ENCODE results near the gene RBMS1. TPM values are rescaled to one million over a fixed set of nuclear protein-coding genes. Genes with fewer than 3 reads are reported as not detected.
"Not testable (repeated sequence)": the region's sequence is repeated elsewhere in the genome, so short reads cannot be mapped to it uniquely, and the experiment has no call there.

Gene RBMS1
- total RNA-seq, 2 donors from 2014 or later = 108 to 110 TPM

DNA sequence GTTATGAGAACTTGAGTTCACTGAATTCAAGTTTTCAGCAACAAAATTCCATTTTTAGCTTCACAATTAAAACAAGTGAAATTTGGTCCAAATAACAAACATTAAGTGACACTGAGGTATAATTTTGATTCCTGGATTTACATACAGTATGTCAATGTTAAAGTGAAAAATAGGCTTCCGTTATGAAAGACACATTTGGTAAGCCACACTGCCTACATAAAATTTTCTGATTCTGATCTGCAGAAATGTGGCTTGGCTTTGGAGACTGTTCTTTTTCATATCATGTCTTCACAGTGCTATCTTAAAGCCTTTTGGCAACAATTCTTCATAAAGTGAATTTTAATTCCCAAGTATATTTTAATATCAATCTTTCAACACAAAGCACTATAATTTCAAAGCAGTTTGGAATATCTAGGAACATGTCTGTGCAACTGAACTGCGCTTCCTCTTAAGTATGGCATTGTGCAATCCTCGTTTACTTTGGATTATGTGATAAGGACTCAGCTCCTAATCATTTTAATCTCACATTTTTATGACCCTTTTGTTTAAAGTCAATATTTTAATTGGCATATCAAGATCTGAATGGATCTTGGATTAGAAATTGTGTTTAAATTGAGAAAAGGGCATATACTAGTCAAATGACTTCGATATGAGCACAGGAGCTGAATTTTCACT is 60.0 kb downstream of the RBMS1 start:
- Mint-ChIP-seq H3K4me1 (peaks cover 30% of the 10 kb centered on the region), H3K27me3 (no peaks in the 10 kb centered on the region), H3K4me3 (no peak overlapping the region), H3K27ac (peak overlapping the region; percentile 95), H3K36me3 (ENCODE audit: low read depth) (peaks cover 3% of the 10 kb centered on the region)
- no peak for DNase-seq
- peak; percentile 41 for ATAC-seq
- H3K9me3 ChIP-seq (ENCODE audit: control insufficient read depth, low read length, poor library complexity, severe bottlenecking) = no peaks in the 10 kb centered on the region

DNA sequence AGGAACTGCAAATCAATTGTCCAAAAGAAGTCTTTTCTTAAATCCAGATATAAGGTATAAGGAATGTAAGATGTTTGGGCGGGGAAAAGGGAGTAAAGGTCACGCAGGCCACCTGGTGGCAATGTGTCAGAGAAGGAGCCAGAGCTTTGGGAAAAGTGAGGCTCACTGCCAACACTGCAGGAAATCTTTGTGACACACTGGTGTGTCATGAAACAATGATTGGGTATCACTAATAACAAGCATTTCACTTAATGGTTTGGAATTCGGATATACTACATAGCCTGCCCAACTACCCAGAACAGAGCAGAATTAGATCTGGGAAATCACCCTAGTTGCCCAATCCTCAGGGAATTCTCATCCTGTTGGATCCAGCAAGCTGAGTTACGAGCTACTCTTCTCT is 61.0 kb downstream of the RBMS1 start:
- Mint-ChIP-seq H3K4me3 (no peak overlapping the region), H3K4me1 (peaks cover 34% of the 10 kb centered on the region), H3K36me3 (ENCODE audit: low read depth) (peaks cover 3% of the 10 kb centered on the region), H3K27ac (peak overlapping the region; percentile 95), H3K27me3 (no peaks in the 10 kb centered on the region)
- ATAC-seq (no peak), DNase-seq (no peak)
- H3K9me3 ChIP-seq (ENCODE audit: control insufficient read depth, low read length, poor library complexity, severe bottlenecking) = no peaks in the 10 kb centered on the region

DNA sequence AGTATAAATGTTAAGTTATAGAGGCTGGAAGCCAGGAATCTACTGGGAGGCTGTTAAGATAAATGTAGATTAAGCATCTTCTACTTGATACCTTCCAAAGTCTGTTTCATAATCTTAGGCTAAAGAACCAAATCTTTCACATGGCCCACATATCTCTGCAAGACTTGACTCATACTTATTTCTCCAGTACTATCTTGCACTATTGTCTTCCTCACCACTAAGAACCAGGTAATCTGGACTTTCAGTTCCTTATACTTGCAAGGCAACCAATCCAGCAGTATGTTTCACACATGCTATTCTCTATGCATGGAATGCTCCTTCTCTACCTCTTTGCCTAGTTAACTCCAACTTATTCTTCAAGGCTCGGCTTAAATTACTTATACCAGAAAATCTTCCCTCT is 62.2 kb downstream of the RBMS1 start:
- no peaks in the 10 kb centered on the region for H3K9me3 ChIP-seq (ENCODE audit: control insufficient read depth, low read length, poor library complexity, severe bottlenecking)
- Mint-ChIP-seq H3K27ac (peak overlapping the region; percentile 95), H3K4me3 (no peak overlapping the region), H3K36me3 (ENCODE audit: low read depth) (peaks cover 3% of the 10 kb centered on the region), H3K27me3 (no peaks in the 10 kb centered on the region), H3K4me1 (peaks cover 33% of the 10 kb centered on the region)
- DNase-seq = no peak
- no peak for ATAC-seq

DNA sequence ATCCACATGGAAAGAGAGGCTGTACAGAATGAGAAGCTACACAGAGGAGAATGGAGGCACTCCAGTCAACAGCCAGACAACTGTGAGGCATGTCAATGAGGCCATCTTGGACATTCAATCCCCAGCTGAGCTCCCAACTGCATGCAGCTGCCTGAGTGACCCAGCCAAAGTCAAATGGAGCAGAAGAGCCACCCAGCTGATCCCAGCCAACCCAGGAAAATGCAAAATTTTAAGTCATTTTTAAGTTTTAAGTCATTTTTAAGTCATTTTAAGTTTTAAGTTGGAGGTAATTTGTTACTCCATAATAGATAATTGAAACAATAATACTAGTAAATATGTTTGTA is 63.6 kb downstream of the RBMS1 start:
- Mint-ChIP-seq H3K27me3 (no peaks in the 10 kb centered on the region), H3K4me1 (peaks cover 37% of the 10 kb centered on the region), H3K36me3 (ENCODE audit: low read depth) (peaks cover 3% of the 10 kb centered on the region), H3K4me3 (peak overlapping the region; percentile 54), H3K27ac (peak overlapping the region; percentile 95)
- DNase-seq = no peak
- no peak for ATAC-seq
- H3K9me3 ChIP-seq (ENCODE audit: control insufficient read depth, low read length, poor library complexity, severe bottlenecking) = no peaks in the 10 kb centered on the region

DNA sequence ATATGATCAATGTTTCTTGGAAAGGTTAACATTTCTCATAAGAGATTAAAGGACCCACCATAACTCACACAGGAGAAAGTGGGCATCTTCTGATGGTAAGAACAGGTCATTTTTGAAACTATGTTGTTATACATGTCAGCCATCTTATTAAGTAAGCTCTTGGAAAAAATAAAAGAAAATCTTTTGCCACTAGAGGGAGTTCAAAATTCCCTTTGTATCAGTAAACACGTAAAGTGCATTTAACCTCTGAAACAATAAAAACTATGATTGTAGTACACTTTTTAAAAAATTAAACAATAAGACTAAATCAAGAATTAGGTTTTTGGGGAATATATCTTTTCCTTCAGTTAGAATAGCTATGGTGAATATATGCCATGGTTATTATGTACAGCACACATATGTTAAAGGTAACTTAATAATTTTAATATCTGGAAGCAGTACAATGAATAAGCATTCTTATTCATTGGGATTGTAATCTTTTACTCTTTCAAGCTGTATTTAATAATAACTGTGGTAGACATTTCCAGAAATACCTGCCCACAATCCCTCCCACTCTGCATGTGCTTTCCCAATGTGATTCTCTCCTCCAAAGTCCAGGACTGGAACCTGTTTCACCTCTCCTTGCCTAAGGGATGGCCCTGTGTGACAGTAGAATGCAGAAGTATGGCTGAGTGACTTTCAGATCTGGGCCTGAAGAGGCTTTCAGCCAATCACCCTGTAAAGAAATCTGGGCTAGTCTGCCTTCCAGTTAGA is 64.2 kb downstream of the RBMS1 start:
- ATAC-seq = peak; percentile 57
- Mint-ChIP-seq H3K27me3 (no peaks in the 10 kb centered on the region), H3K4me3 (peak overlapping the region; percentile 54), H3K36me3 (ENCODE audit: low read depth) (peaks cover 3% of the 10 kb centered on the region), H3K4me1 (peaks cover 37% of the 10 kb centered on the region), H3K27ac (peak overlapping the region; percentile 95)
- no peak for DNase-seq
- no peaks in the 10 kb centered on the region for H3K9me3 ChIP-seq (ENCODE audit: control insufficient read depth, low read length, poor library complexity, severe bottlenecking)

DNA sequence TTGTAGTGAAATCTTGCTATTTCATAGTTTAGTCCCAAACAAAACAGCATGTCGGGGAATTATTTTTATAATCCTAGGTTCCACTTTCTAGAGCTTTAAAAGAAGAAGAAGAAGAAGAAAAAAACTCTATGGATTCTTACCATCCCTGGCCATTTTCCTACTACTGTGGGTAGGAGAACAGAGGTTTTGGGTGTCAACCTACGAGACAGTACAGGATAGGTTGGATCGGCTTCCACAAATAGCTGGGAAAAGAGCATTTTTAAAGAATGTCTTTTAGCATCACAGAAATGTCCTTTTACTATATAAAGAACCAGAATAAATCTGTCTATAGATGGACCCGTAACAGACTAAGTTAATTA is 65.2 kb downstream of the RBMS1 start:
- ATAC-seq (no peak), DNase-seq (no peak)
- peak overlapping the region; percentile 83 for H3K4me3 Mint-ChIP-seq
- H3K9me3 ChIP-seq (ENCODE audit: control insufficient read depth, low read length, poor library complexity, severe bottlenecking) = no peaks in the 10 kb centered on the region
- H3K27me3 Mint-ChIP-seq = no peaks in the 10 kb centered on the region
- H3K27ac Mint-ChIP-seq = peak overlapping the region; percentile 95
- H3K36me3 Mint-ChIP-seq (ENCODE audit: low read depth) = peaks cover 5% of the 10 kb centered on the region
- H3K4me1 Mint-ChIP-seq = peaks cover 40% of the 10 kb centered on the region

DNA sequence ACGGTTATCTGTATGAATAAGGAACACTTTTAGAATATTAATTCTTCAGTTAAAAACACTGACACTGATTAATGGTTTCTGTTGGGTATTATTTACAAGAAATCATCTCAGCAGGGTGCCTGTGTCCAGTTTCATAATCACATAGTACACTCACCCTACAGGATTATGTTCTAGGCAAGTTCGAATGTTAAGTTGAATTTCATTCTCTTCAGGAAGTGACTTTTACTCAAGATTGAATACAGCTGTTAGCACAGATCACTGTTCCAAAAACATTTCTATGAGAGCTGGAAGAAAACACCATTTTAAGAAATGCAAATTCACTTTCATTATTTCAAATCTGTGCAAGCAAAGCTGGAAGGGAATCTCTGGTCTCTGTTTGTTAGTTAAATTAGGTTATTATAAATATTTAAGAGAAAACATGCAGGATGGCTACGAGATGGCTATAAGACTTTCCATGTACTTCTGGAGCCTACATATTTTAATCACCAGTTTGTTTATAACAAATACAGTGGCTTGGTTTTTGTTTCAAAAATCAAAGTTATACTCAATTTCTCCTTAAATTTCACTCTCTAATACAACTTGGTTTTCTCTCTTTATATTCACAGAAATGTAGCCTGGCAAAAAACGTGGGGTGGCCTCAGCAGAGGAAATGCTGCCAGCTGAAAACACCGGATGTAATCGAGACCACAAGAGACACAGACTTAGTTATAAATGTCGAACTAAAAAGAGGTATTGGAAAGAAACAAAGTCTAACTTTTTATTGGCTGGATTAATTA is 65.8 kb downstream of the RBMS1 start:
- H3K27ac Mint-ChIP-seq = peak overlapping the region; percentile 95
- no peaks in the 10 kb centered on the region for H3K27me3 Mint-ChIP-seq
- H3K4me3 Mint-ChIP-seq = peak overlapping the region; percentile 83
- H3K4me1 Mint-ChIP-seq = peaks cover 44% of the 10 kb centered on the region
- peak in 1 of 3 donors; percentile 28 for DNase-seq
- peak; percentile 89 for ATAC-seq
- peaks cover 7% of the 10 kb centered on the region for H3K36me3 Mint-ChIP-seq (ENCODE audit: low read depth)
- H3K9me3 ChIP-seq (ENCODE audit: control insufficient read depth, low read length, poor library complexity, severe bottlenecking) = no peaks in the 10 kb centered on the region

DNA sequence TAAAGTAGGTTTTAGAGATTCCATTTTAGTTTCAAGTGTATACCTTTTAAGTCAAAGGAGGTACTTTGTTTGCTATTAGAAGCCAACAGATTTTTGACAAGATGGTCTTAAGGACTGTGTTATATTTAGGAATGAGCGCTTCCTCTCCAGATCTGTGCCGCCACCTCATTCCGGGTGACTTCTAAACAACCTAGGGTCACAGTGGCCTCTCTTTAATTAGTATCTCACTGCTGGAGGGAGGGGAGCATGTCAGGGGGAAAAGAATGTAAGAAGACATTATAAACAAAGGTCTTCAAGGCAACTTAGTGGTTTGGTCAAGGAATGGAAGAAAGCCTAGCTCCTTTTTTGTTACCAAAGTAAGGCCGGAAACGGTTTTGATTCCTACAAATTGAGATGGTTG is 67.0 kb downstream of the RBMS1 start:
- Mint-ChIP-seq H3K27me3 (no peaks in the 10 kb centered on the region), H3K4me3 (no peak overlapping the region), H3K27ac (no peak overlapping the region), H3K4me1 (peaks cover 51% of the 10 kb centered on the region), H3K36me3 (ENCODE audit: low read depth) (peaks cover 7% of the 10 kb centered on the region)
- no peaks in the 10 kb centered on the region for H3K9me3 ChIP-seq (ENCODE audit: control insufficient read depth, low read length, poor library complexity, severe bottlenecking)
- no peak for DNase-seq
- ATAC-seq = no peak

DNA sequence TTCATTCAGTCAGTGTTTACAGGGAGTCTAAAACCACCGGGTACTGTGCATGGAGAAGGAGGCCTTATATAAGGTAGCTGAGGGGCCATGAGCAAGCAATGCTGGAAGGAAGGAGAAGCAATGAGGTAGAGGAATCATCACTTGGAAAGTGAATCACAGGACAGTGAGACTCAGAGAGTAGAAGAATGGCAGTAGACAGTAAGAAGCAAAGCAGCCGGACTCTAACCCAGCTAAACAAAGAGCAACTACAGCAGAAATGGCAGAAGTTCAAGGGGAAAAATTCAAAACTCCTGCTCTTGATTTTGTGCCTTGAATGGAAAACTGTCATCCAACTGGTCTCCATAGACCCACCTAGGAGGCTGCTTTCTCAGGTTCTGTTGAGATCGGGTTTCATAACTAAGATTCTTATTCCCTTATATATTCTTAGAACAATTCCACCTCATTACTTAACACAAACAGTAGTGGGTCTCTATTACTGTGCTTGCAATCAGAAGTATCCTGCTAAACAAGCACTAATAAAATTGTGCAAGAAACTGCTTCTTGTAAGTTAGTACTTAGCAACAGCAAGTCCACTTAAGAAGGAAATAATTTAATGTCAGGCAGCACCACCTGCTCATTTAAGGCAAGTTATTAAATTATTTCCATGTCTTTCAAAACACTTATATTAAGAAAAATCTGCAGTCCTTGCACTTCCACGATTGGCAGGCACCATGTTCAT is 68.0 kb downstream of the RBMS1 start:
- DNase-seq (no peak), ATAC-seq (no peak)
- H3K9me3 ChIP-seq (ENCODE audit: control insufficient read depth, low read length, poor library complexity, severe bottlenecking) = no peaks in the 10 kb centered on the region
- H3K4me3 Mint-ChIP-seq = no peak overlapping the region
- peaks cover 4% of the 10 kb centered on the region for H3K36me3 Mint-ChIP-seq (ENCODE audit: low read depth)
- H3K4me1 Mint-ChIP-seq = peaks cover 46% of the 10 kb centered on the region
- no peaks in the 10 kb centered on the region for H3K27me3 Mint-ChIP-seq
- H3K27ac Mint-ChIP-seq = peak overlapping the region; percentile 51

DNA sequence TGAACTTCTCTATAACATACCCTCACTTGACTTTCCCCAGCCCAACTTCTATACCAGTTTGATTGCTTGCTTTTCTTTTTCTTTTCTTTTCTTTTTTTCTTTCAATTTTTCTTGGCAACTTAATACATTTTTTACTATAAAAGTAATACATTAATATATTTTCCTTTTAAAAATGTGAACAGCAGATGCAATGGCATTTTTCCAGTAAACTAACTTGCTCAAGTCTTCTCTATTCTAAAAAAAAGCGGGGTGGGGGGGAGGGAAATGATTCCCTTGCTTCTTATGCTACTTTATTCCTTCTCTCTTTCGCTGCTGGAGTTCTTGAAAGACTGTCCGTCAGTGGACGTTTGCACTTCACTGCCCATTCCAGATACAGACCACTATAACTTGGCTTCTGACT is 70.5 kb downstream of the RBMS1 start:
- ATAC-seq (no peak), DNase-seq (no peak)
- Mint-ChIP-seq H3K4me3 (no peak overlapping the region), H3K27me3 (no peaks in the 10 kb centered on the region), H3K27ac (no peak overlapping the region), H3K36me3 (ENCODE audit: low read depth) (peaks cover 8% of the 10 kb centered on the region), H3K4me1 (peaks cover 48% of the 10 kb centered on the region)
- no peaks in the 10 kb centered on the region for H3K9me3 ChIP-seq (ENCODE audit: control insufficient read depth, low read length, poor library complexity, severe bottlenecking)

DNA sequence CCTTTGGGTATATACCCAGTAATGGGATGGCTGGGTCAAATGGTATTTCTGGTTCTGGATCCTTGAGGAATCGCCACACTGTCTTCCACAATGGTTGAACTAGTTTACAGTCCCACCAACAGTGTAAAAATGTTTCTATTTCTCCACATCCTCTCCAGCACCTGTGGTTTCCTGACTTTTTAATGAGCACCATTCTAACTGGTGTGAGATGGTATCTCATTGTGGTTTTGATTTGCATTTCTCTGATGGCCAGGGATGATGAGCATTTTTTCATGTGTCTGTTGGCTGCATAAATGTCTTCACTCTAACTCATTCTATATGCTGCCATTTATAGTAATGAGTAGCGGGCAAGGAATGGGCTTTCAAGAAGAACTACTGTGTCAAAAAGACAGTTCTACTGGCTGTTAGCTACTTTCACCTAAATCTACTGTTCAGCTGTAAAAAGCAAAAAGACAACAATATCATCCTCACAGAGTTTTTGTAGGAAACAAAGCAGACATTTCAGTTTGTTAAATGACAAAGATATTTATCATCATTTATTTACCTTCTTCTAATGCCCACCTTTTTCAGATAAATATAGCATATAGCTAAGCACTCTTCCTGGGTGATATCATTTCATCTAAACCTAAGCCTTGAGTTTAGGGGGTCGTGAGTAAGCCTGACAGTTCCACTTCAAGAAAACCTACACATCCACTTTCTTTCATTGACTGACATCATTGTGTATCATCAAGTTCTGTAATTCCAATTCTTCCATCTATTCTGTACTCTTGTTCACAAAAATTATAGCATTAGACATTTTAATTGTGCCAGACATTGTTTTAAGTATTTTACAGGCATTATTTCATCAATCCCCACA is 71.7 kb downstream of the RBMS1 start:
- not testable (repeated sequence) for H3K36me3 Mint-ChIP-seq (ENCODE audit: low read depth); DNase-seq; H3K27me3 Mint-ChIP-seq; H3K9me3 ChIP-seq (ENCODE audit: control insufficient read depth, low read length, poor library complexity, severe bottlenecking); H3K27ac Mint-ChIP-seq
- peaks cover 49% of the 10 kb centered on the region for H3K4me1 Mint-ChIP-seq
- peak overlapping the region; percentile 33 for H3K4me3 Mint-ChIP-seq
- peak; percentile 36 for ATAC-seq

DNA sequence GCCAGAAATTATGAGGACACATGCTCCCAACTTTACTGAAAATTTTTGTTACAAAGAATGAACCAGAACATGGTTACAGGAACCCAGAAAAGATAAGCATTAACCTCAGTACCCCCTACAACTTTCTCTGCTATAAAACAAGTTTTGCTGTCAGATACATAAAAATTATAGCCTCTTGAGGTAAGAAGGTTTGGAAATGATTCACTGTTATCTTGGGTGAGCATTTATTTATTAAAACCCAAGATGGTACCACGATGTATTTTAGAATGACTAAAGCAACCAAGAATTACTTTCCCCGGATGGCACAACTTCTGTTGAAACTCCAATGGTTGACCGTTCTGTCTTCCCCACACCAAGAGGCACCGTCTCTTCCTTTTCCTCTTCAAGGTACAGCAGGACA is 72.9 kb downstream of the RBMS1 start:
- H3K27ac Mint-ChIP-seq = peak overlapping the region; percentile 86
- DNase-seq = no peak
- no peak for ATAC-seq
- no peaks in the 10 kb centered on the region for H3K27me3 Mint-ChIP-seq
- peaks cover 8% of the 10 kb centered on the region for H3K36me3 Mint-ChIP-seq (ENCODE audit: low read depth)
- peaks cover 45% of the 10 kb centered on the region for H3K4me1 Mint-ChIP-seq
- H3K9me3 ChIP-seq (ENCODE audit: control insufficient read depth, low read length, poor library complexity, severe bottlenecking) = no peaks in the 10 kb centered on the region
- H3K4me3 Mint-ChIP-seq = peak overlapping the region; percentile 5

Measured in T-helper 17 cell (primary cell).